NCI-H1694 treated with DMSO at 0.1 percent for 48 hours (cell line): ENCODE data around the gene DOCK4.
"Not testable (repeated sequence)": the region's sequence is repeated elsewhere in the genome, so short reads cannot be mapped to it uniquely, and the experiment has no call there.

Experiments
- DNase-seq: peaks from one replicate; lab custom pipeline; 2025; lab: John Stamatoyannopoulos, UW

Gene DOCK4

DNA sequence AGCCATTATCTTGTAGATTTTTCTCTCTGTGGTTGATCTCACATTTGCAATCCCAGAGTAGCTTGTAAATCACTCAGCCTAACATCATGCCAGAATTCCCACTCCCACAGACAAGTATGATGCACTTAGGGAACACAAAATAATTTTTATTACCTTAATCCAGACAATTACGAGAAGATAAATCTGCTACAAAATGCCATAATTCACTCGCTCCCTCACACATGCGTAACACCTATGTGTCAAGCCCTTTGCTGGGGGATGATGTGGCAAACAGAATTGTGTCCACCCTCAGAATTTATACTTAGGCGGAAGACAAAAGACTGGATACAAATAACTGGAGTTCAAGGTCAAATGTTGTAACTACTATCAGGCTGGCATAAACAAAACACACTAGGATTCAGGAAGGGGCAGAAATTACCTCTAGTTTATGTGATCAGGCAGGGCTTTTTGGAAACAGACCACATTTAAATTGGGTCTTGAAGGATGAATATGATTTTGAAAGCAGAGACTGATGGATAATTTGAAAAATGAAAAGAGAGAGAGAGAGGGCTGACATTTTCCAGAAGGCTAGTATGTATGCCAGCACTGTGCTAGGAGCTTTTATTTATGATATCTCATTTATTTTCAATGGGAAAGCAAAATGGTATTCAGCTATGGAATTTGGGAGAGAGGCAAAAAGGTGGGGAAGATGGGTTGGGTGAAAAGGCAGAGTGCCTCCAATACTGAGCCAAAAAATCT is 69.8 kb downstream of the DOCK4 start:
- DNase-seq = no peak

DNA sequence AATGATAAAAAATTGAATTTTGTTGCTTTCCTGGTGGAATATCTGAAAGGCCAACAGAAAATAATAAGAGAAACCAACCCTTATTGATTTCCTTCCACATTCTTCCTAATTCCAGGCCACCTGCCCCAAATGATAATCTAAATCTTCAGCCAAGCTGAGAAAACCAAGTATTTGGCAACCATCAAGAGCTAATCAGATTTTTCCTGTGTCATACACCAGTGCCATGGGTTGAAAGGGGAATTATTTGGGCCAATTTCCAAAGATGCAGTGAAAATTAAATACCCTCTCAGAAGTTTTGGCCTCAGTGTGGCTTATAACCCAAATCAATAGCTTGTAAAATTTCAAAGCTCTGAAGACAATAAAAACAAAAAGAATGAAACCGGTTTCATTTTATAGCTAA is 70.4 kb downstream of the DOCK4 start:
- no peak for DNase-seq

DNA sequence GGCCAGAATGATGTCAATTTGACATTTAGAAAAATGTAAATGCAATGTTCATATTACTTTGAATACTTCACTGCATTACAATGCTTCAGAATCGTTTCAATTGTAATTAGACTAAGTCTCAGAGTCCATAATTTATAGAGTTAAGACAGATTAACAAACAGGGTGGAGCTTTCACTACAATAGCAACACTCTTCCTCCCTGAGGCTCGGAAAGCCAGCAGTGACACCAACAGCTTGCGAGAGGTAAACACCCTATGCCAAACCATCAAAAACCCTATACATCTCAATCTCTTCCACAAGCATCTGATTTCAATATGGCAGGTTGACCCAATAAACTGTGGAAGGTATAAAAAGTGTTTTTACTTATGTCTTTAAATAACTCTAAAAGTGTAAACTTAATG is 72.2 kb downstream of the DOCK4 start:
- no peak for DNase-seq

DNA sequence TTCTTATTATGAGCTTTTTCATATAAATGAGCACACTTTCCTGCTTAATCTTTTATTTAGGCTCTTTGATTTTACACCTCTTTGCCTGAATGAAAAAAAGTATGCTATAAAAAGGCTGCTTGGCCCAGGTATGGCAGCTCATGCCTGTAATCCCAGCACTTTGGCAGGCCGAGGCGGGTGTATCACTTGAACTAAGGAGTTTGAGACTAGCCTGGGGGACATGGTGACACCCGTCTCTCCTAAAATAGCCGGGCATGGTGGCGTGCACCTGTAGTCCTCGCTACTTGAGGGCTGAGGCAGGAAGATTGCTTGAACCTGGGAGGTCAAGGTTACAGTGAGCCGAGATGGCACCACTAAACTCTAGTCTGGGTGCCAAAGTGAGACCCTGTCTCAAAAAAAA is 72.9 kb downstream of the DOCK4 start:
- no peak for DNase-seq

DNA sequence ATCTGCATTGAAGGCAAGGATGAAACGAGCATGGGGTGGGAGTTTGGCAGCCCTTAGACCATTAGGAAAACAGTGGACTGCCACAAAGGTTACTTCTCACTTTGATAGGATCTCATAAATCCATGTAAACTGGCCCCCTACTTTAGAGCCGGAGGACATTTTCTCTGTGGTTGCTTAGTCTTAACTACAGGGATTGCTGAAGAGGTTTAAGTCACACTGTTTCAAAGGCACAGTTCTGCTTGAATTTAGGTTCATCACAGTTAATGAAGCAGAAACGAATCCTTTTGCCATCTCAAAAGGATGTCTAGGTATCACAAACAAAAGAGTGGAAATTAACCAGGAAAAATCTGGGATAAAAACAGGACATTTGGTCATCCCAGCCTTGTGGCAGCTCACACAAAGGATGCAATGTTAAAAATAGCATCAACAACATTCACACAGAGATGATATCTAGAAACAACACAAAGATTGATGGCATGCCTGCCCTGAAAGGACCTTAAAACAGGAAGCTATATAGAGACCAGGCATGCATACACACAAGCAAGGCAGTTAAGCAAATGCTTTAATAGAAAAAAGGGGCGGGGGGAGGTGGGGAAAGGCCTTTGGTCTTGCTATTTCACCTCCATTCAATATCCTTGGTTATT is 74.0 kb downstream of the DOCK4 start:
- no peak for DNase-seq

DNA sequence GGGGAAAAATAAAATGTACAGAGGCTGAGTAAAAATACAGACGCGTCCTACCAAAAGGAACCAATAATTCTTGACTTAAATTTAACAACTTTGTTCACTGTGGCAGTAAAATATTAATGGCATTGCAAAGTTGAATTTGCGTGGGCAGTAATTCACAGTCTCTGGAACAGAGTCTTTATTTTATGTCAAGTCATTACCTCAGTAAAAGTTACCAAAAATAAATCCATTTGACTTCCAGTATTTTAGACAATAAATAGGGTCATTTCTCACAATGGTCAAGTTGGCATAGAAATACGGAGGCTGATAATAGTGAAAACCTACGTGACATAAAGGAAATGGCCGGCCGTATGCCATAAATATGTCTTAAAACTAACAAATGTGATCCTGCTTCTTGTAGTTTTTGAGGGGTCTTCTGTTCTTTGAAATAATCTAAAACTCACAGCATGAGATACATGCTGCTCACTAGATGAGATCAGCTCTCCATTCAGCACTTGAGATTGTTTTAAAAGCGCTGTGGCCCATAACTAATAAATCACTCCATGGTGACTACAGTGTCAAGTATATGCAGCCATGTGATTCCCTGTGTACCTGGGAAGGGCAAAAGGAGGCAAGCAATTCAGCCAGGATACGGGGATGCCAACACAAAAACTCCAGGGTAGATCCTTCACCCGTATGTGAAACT is 75.3 kb downstream of the DOCK4 start:
- no peak for DNase-seq

DNA sequence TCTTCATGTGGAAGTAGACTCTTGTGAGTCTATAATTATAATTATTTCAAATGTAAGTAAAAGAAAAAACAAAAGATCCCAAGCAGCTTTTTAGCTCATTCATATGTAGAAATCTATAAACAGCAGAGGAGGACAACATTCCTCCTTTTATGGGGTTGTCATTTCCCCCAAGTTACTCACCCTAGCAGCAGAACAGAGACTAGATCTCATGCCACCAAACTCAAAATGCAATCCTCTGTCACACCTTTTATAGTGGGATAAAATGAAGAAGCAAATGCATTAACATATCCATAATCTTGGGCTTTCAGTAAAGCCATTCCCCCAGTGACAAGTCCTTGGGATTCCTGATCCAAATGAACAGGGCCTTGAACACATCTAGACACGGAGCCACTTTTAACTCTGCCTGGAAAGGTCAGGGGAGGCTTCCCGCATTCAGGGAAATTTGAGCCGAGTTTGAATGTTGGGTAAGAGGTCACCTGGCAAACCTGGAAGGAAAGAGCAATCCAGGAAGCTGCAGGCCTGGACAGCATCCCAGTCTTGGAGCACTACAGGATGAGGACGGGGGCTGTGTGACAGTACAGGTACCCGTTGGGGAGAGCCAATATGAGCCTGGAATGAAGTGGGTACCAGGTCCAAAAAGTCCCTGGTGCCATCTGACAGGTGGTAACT is 76.4 kb downstream of the DOCK4 start:
- no peak for DNase-seq

DNA sequence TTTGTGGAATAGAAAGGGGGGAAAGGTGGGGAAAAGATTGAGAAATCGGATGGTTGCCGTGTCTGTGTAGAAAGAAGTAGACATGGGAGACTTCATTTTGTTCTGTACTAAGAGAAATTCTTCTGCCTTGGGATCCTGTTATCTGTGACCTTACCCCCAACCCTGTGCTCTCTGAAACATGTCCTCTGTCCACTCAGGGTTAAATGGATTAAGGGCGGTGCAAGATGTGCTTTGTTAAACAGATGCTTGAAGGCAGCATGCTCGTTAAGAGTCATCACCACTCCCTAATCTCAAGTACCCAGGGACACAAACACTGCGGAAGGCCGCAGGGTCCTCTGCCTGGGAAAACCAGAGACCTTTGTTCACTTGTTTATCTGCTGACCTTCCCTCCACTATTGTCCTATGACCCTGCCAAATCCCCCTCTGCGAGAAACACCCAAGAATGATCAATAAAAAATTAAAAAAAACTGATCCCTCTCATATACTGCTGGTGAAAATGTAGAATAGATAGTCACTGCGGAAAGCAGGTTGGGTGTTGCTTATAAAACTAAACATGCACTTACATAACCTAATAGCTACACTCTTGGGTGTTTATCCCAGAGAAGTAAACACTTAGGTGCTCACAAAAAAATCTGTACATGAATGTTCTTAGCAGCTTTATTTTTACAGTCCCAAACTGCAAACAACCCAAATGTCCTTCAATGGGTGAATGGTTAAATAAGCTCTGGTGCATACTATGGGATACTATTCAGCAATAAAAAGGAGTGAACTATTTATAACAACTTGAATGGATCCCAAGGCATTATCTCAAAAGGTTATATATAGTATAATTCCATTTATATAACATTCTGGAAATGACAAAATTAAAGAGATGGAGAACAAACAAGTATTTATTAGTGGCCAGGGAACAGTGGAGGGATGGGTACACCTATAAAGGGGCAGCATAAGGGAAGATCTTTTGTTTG is 77.5 kb downstream of the DOCK4 start:
- not testable (repeated sequence) for DNase-seq

DNA sequence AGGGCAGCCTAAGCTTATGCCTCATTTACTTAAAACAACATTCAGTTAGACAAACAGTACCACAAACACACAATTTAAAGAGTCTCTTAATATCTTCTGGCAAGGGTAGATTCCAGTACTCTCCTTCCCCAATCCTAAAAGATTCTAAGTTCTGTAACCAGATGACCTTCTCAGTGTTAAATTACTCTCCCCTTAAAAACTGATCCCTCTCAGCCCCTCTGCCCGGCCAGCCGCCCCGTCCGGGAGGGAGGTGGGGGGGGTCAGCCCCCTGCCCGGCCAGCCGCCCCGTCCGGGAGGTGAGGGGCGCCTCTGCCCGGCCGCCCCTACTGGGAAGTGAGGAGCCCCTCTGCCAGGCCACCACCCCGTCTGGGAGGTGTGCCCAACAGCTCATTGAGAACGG is 78.2 kb downstream of the DOCK4 start:
- DNase-seq = not testable (repeated sequence)

DNA sequence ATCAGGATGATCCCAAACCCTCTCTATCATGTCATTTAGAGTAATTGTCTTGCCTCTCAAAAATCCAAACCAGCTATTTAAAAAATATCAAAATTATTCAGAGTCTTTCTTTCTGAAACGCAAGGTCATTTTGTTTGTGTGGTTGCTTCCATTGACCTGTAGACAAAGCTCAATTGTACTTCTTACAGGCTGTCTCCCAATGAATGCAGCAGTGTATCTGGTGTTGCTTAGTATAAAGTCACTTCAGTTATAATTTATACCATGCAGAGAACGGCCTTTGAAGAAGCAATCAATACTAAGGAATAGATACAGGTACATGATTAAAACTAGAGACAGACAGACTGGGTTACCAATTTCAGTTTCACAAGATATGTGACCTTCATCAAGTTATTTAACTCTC is 80.9 kb downstream of the DOCK4 start:
- no peak for DNase-seq

DNA sequence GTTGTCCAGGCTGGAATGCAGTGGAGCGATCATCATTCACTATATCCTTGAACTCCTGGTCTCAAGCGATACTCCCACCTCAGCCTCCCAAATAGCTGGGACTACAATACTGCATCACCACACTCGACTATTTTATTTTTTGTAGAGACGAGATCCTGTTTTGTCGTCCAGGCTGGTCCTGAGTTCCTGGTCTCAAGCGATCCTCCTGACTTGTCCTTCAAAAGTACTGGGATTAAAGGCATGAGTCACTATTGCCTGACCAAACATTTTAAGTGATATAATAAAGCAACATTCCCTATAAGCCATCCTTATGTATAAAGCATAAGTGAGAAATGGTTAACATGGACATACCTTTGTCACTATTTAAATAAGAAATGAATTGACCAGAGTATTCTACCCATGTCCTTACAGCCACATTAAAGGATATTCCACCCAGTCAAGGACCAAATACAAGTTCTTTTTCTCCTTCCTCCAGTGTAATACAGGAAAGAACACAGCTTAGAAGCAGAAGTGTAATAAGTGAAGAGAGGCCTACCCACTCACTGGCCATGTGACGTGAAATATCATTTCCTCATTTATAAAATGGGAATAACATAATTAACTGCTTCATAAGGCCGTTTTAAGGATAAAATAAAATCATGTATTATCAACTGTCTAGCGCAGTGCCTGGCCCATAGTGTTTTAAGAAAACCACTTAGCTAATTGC is 82.0 kb downstream of the DOCK4 start:
- DNase-seq = no peak

DNA sequence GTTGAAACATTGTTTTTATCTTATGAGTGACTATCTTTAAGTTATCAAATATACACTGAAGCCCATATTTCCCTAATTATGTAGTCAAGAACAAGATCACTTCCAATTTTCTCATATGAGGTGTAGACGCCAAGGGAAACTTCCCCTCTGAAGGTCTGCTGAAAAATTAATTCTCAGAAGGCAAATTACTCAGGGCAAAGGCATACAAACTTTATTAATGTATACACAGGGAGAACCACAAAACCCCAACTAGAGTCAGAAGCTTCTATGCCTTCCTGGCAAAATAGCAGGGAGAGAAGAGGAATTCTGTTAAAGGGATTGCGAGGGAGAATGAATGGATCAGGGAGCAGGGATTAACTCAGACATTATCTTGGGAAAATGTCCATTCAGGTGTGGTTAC is 83.4 kb downstream of the DOCK4 start:
- no peak for DNase-seq

DNA sequence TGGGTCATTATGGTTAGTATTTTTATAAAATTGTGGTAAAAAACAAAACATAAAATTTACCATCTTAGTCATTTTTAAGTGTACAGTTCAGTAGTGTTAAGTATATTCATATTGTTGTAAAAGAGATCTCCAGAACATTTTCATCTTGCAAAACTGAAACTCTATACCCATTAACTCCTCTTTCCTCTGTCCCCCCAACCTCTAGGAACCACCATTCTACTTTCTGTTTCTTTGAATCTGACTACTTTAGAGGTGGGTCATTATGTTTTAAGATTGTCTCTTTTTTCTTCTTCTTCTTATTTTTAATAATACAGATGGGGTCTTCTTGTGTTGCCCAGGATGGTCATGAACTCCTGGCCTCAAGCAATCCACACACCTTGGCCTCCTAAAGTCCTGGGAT is 84.1 kb downstream of the DOCK4 start:
- DNase-seq = no peak

DNA sequence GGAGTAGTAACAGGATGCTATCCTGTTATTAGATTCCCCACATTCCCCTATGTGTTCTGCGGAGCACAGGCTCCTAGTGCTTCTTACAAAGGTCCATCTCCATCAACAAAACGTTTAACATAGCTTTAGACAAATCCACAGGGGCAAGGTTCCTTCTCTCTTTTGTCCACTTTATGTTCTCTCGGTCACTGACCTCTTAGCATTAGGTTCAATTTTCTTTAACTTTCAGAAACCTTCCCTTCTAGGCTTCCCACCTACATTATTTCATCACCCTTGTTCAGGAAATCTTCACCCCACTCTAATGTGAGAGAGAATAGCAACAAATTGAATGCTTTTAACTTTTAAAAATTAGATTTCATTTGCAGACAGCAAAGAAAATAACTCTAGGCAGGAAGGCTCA is 84.9 kb downstream of the DOCK4 start:
- no peak for DNase-seq

DNA sequence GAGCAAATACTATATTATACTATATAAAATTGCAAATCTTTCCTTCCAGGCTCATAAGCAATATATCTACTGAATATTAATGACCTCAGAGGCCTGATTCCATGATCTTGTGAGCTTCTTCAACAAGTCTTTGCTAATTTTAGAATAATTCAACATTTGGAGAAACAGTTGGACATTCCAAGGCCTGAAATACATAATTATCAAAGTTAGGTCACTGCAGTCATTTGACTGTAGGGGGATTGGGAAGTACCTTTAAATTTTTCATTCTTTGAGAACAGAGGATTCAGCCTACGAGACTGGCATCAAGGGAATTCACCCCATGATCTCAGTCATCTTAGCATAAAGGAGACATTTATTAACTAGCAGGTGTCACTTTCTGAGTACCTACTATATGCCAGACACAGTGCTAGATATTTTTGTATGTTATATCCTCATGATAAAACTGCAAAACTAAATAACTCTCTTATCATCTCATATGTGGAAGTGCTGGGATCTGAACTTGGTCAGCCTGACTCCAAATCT is 85.4 kb downstream of the DOCK4 start:
- no peak for DNase-seq

DNA sequence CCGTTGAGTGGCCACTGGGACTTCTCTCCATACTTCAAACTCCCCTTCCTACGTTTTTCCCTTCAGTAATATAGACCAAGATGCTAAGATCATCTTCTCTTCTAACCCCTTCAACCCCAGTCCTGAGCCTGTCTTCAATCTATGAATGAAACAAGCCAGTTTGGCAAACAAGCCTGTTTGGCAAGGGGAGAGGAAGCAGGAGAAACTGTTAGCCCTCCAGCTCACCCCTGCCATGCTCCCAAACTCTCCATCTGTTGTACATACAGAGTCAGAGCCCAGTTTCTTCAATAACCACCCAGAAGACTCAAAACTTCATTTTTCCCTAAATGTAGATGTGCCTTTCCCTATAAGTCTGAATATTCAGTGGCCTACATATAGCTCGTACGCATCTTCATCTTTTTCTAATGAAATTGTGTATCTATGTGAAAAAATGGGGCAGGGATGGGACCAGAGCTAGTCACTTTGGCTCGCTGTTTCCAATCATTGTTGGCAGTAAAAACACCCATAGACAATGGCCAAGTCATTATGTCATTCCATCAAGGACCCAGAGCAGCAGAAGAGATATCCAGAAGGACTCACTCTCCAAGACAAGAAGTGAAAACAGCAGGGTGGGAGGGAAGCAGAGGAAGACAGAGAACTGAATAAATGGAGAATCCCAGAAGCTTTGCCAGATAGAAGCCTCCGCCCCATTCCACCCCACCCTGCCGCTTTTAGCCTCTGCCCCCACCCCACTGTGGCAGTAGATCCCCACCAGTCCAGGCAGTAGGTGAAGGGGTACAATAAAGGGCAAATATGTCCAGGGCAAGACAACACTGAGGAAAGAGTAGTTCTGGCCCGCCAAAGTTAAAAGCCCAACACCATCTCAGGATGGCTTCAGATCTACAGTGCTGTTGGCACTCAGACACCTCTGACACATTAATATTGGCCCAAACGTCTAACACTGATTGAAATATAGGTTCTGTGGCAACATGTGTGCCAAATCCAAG is 87.3 kb downstream of the DOCK4 start:
- no peak for DNase-seq

DNA sequence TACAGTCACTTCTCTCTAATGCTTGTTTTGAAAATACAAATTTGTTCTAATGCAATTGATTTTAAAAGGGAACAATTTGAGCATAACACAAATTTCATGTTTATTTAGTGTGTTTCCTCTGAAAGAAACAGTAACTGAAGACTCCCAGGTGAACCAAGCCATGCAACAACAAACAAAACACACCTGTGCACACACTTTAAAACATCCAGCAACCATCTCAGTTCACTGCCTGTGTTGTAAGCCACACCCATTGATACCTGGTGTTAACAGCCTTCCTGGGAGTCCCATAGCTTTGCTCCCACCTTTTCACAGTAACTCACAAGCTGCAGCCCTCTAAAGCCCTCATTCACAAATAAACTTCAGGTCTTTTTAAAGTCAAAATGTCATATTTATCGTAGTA is 89.3 kb downstream of the DOCK4 start:
- DNase-seq = no peak

DNA sequence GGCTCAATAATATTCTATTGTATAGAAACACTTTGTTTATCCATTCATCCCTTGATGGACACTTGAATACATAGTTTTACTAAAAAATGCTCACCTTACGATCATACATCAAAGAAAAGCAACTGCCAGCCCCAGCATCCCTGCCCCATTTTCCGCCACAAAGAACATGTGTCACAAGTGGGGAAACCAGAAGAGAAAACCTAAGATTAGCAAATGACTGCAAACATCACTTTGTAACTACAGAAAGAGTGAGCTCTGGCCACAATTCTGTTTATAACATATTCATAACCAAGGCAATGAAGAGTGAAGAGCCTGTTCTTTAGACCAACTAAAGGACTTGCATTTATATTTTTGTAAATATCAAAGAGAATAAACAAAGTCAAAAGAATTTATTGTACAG is 89.8 kb downstream of the DOCK4 start:
- no peak for DNase-seq

DNA sequence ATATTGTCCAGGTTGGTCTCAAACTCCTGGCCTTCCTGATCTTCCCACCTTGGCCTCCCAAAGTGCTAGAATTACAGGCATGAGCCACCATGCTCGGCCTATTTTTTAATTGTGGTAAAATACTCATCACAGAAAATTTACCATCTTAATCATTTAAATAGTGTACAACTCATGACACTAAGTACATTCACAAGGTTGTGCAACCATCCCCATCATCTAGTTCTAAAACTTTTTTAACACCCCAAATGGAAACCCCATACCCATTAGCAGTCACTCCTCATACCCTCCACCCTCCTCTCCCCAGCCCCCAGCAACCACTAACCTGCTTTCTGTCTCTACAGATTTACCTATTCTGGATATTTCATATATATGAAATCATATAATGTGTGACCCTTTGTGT is 90.3 kb downstream of the DOCK4 start:
- DNase-seq = no peak
